GM18867 (cell line): ENCODE data around the gene LIMA1.
A peak's percentile ranks its signal among the peaks of the same experiment; 100 is the strongest.
"Not testable (repeated sequence)": the region's sequence is repeated elsewhere in the genome, so short reads cannot be mapped to it uniquely, and the experiment has no call there.

ENCODE experiments used
- ATAC-seq: cut with Tn5 transposase; IDR thresholded peaks from one replicate; pipeline ENCODE4 v1.9.1; 2021; ENCODE audit warnings: mild to moderate bottlenecking, moderate library complexity; ENCODE audit not compliant: unreplicated experiment

LIMA1 gene

DNA sequence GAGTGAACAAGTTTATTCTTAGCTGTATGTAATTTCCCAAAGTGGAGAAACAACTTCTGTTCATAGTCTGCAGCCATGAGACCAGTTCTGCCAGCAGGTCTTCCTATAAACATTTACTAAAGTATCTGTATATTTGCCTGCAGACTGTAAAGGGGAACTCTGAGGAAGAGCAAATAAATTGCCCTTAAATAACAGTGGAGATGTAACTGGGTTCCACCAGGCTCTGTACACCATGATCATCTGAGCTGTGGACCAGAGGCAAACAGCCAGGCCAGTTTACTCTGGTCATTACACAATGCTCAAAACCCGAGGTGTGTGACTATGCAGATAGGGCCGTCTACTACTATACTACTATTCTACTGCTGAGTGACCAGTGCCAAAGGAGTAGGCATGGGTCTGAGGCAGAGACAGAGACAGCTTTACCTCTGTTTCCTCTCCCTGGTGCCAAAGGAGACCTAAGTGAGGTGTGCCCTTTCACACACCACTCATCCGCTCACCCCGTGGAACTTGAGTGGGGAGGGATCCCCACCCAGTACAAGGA lies 95.0 kb downstream of the LIMA1 start:
- ATAC-seq, result no peak

DNA sequence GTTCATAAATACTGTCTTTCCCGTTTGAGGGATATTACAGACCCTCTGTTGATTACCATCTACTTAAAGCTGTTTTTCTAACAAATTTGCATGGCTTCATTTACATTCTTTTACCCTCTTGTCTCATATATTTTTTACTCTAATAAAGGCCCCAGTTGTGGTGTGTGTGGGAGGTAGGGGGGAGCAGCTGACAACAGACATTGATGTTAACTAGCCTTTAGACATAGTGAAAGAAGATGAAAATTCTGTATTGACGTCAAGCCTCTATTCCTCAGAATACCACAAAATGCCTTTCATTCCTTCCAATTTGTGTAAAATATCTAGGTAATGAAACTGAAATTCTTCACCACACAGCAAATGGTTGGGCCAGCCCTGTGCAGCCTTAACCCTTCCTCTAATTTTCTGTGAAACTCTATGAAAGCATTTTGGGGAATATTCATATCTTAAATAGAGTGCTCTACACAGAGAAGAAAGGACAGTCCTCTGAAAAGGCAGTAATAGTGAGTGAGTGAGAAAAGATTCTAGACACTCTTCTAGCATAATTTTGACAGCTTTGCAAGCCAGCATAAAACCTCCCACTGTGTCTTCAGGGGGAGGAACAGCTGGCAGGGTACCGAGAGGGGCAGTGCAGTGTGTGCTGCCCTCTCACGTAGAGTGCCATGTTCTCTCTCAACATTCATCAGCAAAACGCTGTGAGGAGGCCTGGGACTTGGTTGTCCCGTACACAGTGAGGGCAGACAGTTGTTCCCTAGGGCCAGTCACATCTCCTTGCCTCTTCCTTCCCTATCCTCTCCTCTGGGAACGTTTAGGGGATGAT lies 96.0 kb downstream of the LIMA1 start:
- peak; percentile 45 for ATAC-seq

DNA sequence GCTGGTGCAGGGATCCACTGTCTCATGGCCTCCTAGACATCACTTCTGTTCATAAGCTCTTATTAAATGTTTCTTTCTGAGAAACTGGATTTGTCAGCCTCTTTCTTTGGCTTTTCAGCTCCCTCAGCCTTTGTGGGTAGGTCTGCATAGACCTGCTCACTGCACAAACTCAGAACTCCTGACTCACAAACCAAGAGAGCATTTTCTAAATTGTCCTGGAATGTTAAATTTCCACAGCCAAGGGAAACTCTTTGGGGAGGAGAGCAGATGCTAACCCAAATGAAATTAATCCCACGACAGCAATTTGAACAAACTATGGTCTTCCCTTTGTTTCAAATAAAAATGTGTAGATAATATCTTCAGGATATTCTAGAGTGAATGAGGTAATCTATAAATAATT lies 96.6 kb downstream of the LIMA1 start:
- ATAC-seq, result no peak

DNA sequence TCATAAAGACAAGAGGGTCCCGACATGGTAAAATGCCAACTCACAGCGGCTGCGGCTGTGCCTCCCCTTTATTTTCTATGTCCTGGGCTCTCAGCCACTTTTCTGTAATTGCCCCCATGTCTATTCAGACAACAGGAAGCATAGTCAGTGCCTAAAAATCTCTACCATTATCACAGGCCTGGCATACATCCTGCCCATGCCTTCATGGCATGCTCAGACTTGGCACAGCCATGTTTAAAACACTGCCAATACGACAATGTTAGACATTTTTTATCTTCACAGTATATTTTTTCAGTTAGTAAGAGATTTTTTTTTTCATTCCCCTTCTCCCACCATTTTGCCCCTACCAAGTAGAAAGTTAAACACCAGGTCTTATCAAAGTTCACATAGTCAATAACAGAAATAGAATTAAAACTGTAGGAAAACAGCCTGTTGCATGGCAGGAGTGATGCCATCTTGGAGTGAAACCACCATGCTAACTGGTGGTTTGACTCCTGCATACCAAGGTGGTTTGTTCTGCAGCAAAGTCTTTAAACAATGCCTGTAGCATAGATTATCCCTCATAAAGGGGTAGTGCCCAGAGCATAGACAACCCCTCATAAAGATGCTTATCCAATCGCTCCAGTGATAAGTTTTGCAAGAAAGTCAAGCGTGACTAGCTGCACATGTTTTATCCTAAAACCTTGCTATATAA lies 97.2 kb downstream of the LIMA1 start:
- ATAC-seq, result no peak

DNA sequence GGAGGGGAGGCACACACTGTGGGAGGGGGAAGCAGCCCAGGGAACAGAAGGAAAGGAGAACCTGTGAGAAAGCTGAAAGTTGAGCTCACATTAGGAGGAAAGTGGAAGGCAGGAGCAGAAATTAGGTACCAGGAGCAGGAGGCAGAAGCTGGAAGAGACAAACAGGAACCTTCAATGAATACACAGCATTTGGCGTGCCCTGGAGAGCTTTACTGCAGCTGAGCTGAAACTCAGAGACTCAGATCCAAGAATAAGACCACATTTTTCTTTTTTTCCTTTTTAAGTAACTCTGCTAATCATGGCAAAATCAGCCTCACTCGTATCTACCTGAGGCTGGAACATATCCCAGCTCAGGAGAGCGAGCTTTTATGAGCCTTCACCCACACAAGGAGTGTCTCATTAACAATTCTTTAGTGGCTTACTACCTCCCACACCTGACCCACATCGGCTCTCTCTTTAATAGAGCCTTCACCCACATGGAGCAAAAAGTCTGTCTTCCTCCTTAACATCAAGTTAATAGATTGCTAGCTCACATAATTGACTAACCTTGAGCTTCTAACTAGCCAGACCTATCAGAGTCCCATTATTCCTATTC lies 97.9 kb downstream of the LIMA1 start:
- no peak for ATAC-seq

DNA sequence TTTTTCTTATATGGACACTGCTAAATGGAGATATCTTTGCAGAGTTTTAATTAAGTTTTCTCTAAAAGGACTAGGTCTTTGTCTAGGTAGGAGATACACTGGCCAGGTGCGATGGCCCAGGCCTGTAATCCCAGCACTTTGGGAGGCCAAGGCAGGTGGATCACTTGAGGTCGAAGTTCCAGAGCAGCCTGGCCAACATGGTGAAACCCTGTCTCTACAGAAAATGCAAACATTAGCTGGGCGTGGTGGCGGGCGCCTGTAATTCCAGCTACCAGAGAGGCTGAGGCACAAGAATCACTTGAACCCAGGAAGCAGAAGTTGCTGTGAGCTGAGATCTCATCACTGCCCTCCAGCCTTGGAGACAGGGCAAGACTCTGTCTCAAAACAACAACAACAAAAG lies 99.1 kb downstream of the LIMA1 start:
- no peak for ATAC-seq

DNA sequence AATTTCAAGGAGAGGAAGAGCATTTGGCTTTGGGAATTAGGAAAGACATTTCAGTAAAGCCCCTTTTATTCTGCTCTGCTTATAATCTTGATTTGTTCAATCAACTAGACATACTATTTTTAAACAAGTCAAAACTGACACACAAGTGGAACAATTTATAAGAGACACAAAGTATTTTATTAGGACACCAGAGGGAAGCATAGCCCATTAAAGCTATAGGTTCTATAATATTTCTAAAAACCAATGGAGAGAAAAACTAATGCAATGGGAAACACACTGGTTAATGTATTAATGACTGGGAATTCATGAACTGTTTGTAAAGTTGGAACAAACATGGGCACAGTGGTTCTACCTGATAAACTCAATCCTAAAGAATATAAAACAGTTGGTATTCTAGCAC lies 100.9 kb downstream of the LIMA1 start:
- no peak for ATAC-seq

DNA sequence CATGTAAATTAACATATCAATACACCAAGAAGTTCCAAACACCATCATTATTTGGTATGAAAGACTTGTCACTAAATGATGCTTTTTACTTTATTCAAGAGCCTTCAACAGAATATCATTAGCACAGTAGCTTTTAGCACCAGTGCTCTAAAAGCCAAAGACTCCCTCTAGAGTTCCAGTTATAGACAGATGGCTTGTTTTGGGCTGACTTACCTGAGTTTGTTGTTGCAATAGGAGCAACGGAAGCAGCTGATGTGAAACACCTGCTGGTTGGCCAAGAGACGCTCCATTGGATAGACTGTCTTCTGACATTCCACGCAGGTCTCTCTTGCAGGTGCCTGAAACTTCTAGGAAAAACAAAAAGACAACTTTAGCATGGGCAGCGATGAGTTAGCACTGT lies 101.6 kb downstream of the LIMA1 start:
- no peak for ATAC-seq

DNA sequence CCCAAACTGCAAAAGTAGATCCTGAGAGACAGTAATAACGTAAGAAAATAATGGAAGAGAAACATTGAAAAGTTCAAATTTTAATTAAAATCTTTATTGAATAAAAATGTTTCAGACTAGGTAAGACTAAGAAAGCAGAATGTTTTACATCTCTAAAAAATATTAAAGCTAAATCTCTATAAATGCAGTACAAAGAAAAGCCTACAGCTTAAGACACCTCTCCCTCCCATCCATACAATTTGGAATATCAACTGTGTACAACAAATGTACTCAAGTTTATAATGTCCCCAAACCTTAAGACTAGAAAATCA lies 107.6 kb downstream of the LIMA1 start:
- no peak for ATAC-seq

DNA sequence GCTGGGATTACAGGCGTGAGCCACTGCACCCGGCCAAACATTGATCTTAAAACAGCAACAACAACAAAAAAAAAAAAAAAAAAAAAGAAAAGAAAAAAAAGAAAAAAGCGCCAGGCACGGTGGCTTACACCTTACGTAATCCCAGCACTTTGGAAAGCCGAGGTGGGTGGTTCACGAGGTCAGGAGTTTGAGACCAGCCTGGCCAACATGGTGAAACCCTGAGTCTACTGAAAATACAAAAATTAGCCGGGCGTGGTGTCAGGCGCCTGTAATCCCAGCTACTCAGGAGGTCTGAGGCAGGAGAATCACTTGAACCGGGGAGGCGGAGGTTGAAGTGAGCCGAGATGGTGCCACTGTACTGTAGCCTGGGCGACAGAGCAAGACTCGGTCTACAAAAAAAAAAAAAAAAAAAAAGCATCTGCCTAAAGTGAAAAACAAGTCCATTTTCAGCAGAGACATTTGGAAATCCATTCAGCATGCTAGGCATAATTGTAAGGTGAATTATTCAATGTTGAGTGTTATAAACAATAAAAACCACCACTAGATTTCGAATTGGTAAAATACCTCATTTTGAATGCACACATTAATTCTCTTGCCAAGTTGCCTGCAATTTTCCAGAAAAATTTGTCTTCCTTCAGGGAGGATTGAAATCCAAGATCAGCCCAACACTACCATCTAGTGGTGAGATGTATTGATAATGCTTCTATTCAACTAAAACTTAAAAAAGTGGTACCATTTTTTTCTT lies 108.2 kb downstream of the LIMA1 start:
- no peak for ATAC-seq

DNA sequence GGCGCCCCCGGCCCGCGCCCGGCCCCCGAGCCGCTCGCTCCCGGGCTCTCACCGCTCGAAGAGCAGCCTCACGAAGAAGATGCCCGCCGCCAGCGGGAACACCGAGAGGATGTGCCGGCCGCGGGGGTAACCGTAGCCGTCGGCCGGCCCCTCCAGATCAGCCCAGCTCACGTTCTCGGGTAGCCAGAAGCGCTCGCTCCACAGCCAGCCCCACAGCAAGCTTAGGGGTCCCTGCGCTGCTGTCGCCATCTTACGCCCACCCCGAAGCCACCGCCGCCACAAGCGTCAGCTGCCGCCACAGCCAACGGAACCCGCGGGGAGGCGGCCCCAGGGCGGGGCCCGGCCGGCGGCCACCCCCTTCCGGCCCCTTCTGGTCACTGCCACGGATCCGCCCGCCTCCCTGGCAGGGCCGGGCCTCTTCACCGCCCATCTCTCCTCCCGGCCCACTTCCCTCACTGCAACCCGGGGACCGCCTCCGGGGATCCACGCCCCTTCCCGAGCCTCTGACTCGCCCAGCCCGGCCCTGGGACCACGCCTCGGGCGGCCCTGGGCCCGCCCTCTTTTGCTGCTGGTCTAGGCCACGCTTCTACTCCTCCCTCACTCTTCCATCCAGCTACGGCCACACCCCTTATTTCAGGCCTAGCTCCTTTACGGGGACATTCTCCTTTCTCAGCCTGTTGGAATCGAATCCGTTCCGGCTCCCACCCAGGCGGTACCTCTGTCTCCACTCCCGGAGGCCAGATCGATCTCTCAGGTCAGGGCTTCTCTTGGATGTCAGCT lies 116.1 kb downstream of the LIMA1 start, which contains the start of gene CERS5:
Gene CERS5, minus strand, starts transcription at position 321 of the 780 bp plus-strand sequence. Its CDS starts 72 bp downstream, at position 249.
- ATAC-seq, result peak; percentile 96

DNA sequence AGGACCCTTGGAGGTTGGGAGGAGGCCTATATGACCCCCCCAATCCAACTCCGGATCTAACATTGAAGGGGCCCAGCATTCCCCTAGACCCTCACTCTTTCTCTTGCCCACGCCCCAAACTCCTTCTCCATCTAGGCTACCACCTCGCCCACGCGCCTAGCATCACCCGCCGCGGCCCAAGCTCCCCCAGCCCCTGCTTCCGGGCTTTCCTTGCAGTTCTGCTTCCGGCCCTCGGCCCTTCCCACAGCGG lies 116.6 kb downstream of the LIMA1 start:
- ATAC-seq, result peak; percentile 28

DNA sequence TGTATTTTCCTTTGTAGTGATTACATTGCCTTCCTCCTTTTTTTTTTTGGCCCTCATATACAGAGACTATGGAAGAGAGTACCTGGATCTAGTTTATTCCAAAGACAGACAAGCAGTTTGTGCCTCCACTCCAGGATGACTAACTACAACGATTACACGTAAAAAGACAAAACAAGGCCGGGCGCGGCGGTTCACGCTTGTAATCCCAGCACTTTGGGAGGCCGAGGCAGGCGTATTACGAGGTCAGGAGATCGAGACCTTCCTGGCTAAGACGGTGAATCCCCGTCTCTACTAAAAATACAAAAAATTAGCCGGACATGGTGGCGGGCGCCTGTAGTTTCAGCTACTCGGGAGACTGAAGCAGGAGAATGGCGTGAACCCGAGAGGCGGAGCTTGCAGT lies 118.4 kb downstream of the LIMA1 start:
- ATAC-seq, result no peak

DNA sequence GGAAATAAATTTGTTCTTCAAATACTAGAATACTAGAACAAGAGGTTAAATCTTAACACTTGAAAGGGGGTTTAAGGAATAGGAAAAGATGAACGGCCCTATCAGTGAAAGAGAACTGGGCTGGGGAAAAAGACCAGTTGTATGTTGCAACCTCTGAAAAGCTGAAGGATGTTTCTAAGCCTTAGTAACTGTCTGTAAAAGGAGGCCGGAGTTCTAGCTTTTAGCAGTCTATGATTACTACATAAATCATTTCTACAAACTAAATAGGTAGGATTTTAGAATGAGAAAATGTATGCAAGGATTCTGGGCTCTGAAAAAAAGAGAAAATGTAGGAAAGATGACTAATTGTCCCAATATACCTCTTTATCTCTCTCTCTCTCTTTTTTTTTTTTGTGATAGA lies 121.1 kb downstream of the LIMA1 start:
- ATAC-seq, result no peak

DNA sequence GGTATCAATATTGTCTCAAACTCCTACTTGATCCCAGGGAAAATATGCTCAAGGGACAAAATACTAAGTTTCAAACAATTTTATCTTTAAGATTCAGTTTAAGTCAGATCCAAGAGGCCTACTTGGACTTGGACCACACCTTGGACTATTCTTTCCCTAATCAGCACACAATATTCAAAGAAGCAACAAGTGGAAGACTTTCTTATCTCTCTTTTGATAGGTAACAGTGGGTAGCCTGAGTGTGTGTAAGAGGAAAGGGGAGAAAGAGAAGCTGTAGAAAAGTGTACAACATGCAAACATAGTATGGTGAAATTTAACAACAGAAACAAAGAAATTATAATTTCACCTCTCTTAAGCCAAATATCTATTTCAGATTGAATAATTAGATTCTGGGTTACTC lies 122.7 kb downstream of the LIMA1 start:
- ATAC-seq, result no peak

DNA sequence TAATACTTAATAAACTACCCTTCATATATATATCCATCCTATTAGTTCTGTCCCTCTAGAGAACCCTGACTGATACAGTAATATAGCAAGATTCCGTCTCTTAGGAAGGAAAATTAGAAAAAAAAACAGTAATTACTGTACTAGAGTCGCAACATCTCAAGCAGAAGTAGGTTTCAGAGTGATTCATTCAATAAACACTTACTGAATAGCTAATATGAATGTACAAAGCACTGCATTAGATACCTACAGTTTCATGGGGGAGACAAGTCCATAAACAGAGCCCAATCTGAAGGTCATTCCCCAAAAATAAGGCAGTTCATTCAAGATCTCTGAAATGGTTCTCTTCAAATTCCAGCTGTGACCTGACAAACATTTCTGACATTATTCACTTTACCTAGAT lies 126.1 kb downstream of the LIMA1 start:
- ATAC-seq, result no peak

DNA sequence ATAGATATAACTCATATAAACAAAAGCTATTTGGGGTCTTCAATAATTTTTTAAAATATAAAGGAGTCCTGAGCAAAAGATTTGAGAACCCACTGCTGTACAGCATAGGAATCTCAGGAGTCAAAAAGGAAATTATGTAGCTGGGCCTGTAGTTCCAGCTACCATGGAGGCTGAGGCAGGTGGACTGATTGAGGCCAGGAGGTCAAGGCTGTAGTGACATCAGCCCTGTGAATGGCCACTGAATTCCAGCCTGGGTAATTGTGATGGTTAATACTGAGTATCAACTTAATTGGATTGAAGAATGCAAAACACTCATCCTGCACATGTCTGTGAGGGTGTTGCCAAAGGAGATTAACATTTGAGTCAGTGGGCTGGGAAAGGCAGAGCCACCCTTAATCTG lies 126.7 kb downstream of the LIMA1 start:
- no peak for ATAC-seq

DNA sequence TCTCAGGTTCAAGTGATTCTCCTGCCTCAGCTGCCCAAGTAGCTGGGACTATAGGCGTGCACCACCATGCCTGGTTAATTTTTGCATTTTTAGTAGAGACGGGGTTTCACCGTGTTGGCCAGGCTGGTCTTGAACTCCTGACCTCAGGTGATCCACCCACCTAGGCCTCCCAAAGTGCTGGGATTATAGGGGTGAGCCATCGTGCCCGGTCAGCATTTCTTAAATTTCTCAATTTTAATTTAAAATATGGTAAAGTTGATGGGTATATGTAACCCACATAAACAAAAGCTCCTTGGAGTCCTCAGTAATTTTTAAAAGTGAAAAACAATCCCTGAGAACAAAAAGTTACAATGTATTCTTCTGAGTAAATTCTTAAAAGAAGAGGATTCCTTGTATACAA lies 128.4 kb downstream of the LIMA1 start:
- ATAC-seq, result not testable (repeated sequence)

DNA sequence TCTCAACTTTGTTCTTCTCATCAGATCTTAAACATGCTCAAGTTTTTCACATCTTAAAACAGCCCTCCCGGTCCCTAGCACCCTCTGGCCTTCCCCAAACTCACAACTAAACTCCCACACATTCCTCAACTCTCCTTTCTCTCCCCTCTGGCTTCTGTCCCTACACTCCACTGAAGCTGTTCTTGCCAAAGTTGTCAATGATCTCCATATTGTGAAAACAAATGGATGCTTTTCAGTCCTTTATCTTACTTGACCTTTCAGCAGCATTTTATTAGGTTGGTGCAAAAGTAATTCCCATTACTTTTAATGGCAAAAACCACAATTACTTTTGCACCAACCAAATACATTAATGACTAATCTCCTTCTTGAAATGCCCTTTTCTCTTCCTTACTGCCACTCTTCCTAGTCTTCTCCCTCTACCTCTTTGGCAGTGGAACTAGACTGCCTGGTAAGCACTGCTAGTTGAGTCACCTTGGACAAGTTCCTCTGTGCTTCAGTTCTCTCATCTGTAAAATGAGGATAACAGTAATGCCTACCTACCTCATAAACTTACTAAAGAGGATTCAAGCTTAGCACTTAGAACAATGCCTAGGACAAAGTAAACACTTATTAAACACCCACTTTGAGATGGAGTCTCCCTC lies 132.2 kb downstream of the LIMA1 start:
- no peak for ATAC-seq

DNA sequence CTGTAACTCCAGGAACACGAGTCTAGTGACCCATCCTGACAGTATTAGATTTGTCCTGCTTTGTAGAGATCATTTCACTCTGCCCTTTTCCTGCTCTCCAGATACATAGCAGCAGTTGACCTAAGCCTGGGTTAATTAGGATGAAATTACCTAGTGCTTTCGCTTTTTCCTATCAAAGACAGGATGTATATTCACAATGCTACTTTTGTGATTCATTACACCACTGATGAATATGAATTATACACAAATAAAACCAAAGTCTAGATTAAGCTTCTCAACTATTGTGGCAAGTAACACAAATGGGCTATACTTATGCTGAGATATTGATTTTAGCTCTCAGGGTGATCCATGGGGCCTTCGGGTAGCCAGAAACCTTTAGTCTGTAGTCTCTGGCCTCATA lies 134.0 kb downstream of the LIMA1 start:
- no peak for ATAC-seq
